DOHH2 (cell line): ENCODE measurements around the gene KLK10.

Source experiments
- H3F3A ChIP-seq: fragments of 200-600 bp; sonication (generic), shearing (Covaris generic); 2 replicates; pipeline ENCODE4 v1.6.0; 2016; ENCODE audit warnings: antibody characterized with exemption, mild to moderate bottlenecking; ENCODE audit not compliant: control insufficient read depth, insufficient read depth
- H3K27ac ChIP-seq: fragments of 200-600 bp; sonication (generic); 2 replicates; pipeline ENCODE4 v1.5.1; 2014; ENCODE audit warnings: low read depth, mild to moderate bottlenecking, low read length, moderate library complexity
- H3K27me3 ChIP-seq: fragments of 200-600 bp; sonication (generic); 2 replicates; pipeline ENCODE4 v1.6.1; 2014; ENCODE audit warnings: mild to moderate bottlenecking, low read length, mixed read lengths; ENCODE audit not compliant: control insufficient read depth
- H3K36me3 ChIP-seq: fragments of 200-600 bp; sonication (generic); 2 replicates; pipeline ENCODE4 v1.6.1; 2014; ENCODE audit warnings: mild to moderate bottlenecking, low read length, moderate library complexity, mixed read lengths; ENCODE audit not compliant: control insufficient read depth
- H3K4me1 ChIP-seq: fragments of 200-600 bp; sonication (generic); 2 replicates; pipeline ENCODE4 v1.6.1; 2014; ENCODE audit warnings: mild to moderate bottlenecking, low read length, mixed read lengths; ENCODE audit not compliant: control insufficient read depth
- H3K4me2 ChIP-seq: fragments of 200-600 bp; sonication (generic); 2 replicates; pipeline ENCODE4 v1.6.0; 2014; ENCODE audit warnings: mild to moderate bottlenecking, low read length, moderate library complexity
- H3K4me3 ChIP-seq: fragments of 200-600 bp; sonication (generic); 2 replicates; pipeline ENCODE4 v1.5.1; 2014; ENCODE audit warnings: mild to moderate bottlenecking, low read length, mixed read lengths
- H3K79me2 ChIP-seq: fragments of 200-600 bp; sonication (generic); 2 replicates; pipeline ENCODE4 v1.6.1; 2014; ENCODE audit warnings: mild to moderate bottlenecking, low read length, mixed read lengths; ENCODE audit not compliant: control insufficient read depth
- H3K9me2 ChIP-seq: fragments of 200-600 bp; sonication (generic); replicated peaks from 2 replicates; pipeline ENCODE4 v1.6.1; 2014; ENCODE audit warnings: mild to moderate bottlenecking, low read length, mixed read lengths; ENCODE audit not compliant: control insufficient read depth
- H3K9me3 ChIP-seq: fragments of 200-600 bp; sonication (generic); 2 replicates; pipeline ENCODE4 v1.6.1; 2014; ENCODE audit warnings: antibody characterized with exemption, low read length, mixed read lengths; ENCODE audit not compliant: control insufficient read depth, insufficient read depth
- H4K20me1 ChIP-seq: fragments of 200-600 bp; sonication (generic); 2 replicates; pipeline ENCODE4 v1.6.0; 2014; ENCODE audit warnings: low read depth, mild to moderate bottlenecking, antibody characterized with exemption, low read length, moderate library complexity; ENCODE audit not compliant: control insufficient read depth, insufficient read depth
- EZH2phosphoT487 ChIP-seq: fragments of 200-600 bp; sonication (generic); IDR thresholded peaks from 2 replicates; pipeline ENCODE4 v1.6.1; 2017; ENCODE audit warnings: borderline replicate concordance, mild to moderate bottlenecking, antibody characterized with exemption, low read length, moderate library complexity, mixed read lengths
- TF ChIP-seq, protein P1 (sequence below): fragments of 200-600 bp; sonication (generic); IDR thresholded peaks from one replicate; pipeline ENCODE4 v1.5.1; 2014; ENCODE audit warnings: antibody characterized with exemption, mild to moderate bottlenecking, low read depth, low read length; ENCODE audit not compliant: poor library complexity, severe bottlenecking

KLK10 gene

DNA sequence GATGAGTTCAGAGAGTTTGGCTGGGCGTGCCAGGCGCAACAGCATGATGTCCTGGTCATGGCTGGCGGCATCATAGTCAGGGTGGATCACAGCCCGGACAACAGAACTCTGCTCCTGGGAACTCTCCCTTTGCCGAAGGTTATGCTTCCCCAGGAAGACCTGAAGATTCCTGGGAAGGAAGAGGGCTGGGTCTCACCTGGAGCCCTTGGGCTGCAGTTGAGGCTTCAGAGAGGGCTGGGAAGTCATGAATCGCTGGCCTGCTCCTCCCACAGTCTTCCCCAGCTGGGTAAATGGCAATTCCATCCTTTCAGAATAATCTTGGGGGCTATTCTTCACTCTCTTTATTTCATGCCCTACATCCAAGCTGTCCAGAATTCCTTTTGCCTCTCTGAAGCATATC is 56.1 kb downstream of the KLK10 start:
- Histone ChIP-seq H3F3A (no peaks in the 10 kb centered on the region), H3K27me3 (no peaks in the 10 kb centered on the region), H3K79me2 (no peaks in the 10 kb centered on the region), H3K4me3 (no peak overlapping the region), H4K20me1 (no peaks in the 10 kb centered on the region), H3K4me1 (no peaks in the 10 kb centered on the region), H3K27ac (no peak overlapping the region), H3K9me3 (peaks cover 8% of the 10 kb centered on the region; the same call in 1 of the 2 replicates), H3K9me2 (no peaks in the 10 kb centered on the region), H3K4me2 (no peak overlapping the region), H3K36me3 (no peaks in the 10 kb centered on the region)
- TF ChIP-seq, protein P1, sequence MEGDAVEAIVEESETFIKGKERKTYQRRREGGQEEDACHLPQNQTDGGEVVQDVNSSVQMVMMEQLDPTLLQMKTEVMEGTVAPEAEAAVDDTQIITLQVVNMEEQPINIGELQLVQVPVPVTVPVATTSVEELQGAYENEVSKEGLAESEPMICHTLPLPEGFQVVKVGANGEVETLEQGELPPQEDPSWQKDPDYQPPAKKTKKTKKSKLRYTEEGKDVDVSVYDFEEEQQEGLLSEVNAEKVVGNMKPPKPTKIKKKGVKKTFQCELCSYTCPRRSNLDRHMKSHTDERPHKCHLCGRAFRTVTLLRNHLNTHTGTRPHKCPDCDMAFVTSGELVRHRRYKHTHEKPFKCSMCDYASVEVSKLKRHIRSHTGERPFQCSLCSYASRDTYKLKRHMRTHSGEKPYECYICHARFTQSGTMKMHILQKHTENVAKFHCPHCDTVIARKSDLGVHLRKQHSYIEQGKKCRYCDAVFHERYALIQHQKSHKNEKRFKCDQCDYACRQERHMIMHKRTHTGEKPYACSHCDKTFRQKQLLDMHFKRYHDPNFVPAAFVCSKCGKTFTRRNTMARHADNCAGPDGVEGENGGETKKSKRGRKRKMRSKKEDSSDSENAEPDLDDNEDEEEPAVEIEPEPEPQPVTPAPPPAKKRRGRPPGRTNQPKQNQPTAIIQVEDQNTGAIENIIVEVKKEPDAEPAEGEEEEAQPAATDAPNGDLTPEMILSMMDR = no peak
- TF ChIP-seq EZH2phosphoT487 = no peak
